Osteocyte (in vitro differentiated cells): ENCODE data around the gene ZNF22. TPM values are rescaled to one million over a fixed set of nuclear protein-coding genes. Genes with fewer than 3 reads are reported as not detected.

Experiments
- DNase-seq: peaks from one replicate; pipeline ENCODE4 v3.0.0; 2021; ENCODE audit warnings: mixed read lengths; ENCODE audit not compliant: unreplicated experiment; ENCODE audit errors: extremely low spot score
- H3K27ac Mint-ChIP-seq: one replicate; pipeline ENCODE4 v1.8.0; 2021; ENCODE audit warnings: mild to moderate bottlenecking, mixed read lengths; ENCODE audit not compliant: unreplicated experiment
- H3K27me3 Mint-ChIP-seq: one replicate; pipeline ENCODE4 v1.8.0; 2021; ENCODE audit warnings: mixed read lengths; ENCODE audit not compliant: unreplicated experiment
- H3K36me3 Mint-ChIP-seq: one replicate; pipeline ENCODE4 v1.8.0; 2021; ENCODE audit warnings: mixed read lengths; ENCODE audit not compliant: unreplicated experiment
- H3K4me1 Mint-ChIP-seq: one replicate; pipeline ENCODE4 v1.8.0; 2021; ENCODE audit warnings: mixed read lengths; ENCODE audit not compliant: unreplicated experiment
- H3K4me3 Mint-ChIP-seq: one replicate; pipeline ENCODE4 v1.8.0; 2021; ENCODE audit warnings: mild to moderate bottlenecking, moderate library complexity, mixed read lengths; ENCODE audit not compliant: unreplicated experiment
- H3K9me3 Mint-ChIP-seq: one replicate; pipeline ENCODE4 v1.8.0; 2021; ENCODE audit warnings: mixed read lengths; ENCODE audit not compliant: unreplicated experiment
- CTCF ChIP-seq: fragments of 200-600 bp; sonication (generic); IDR thresholded peaks from 2 replicates; pipeline ENCODE4 v1.5.0; 2021; ENCODE audit warnings: antibody characterized with exemption, mild to moderate bottlenecking, moderate library complexity
- total RNA-seq: library from RNA; stranded (reverse); gene quantifications from 2 replicates; pipeline ENCODE4 v1.2.1, GENCODE V29; 2021

ZNF22 gene
- total RNA-seq, 1 donor from 2014 or later = 23.4 TPM

- H3K4me3 Mint-ChIP-seq = peak within 1 kb of the TSS; percentile 82
- peaks cover 4% of the 10 kb centered on the region for H3K9me3 Mint-ChIP-seq
- H3K27me3 Mint-ChIP-seq = no peaks in the 10 kb centered on the region
- H3K27ac Mint-ChIP-seq = peak within 1 kb of the TSS; percentile 47
- DNase-seq = peak; percentile 92
- peaks cover 51% of the 10 kb centered on the region for H3K4me1 Mint-ChIP-seq
- no peak for TF ChIP-seq CTCF
- H3K36me3 Mint-ChIP-seq = peaks cover 8% of the 10 kb centered on the region
These were observed 41.3 kb upstream of the ZNF22 start, which contains the start of gene RASSF4 for GRCh38 chr10:44959247-44960087. RASSF4 (plus strand) TSS chr10:44959802; CDS start chr10:44970203, 10,401 bp downstream.

- DNase-seq = no peak
- Mint-ChIP-seq H3K27ac (peak overlapping the region; percentile 10), H3K27me3 (no peaks in the 10 kb centered on the region)
These were observed 40.6 kb upstream of the ZNF22 start for GRCh38 chr10:44960088-44960460.

GRCh38 chr10:44960482-44961229 lies 40.1 kb upstream of the ZNF22 start:
- no peak for TF ChIP-seq CTCF
- Mint-ChIP-seq H3K4me3 (peak overlapping the region; percentile 82), H3K4me1 (peaks cover 61% of the 10 kb centered on the region), H3K27me3 (no peaks in the 10 kb centered on the region), H3K27ac (peak overlapping the region; percentile 10), H3K9me3 (peaks cover 4% of the 10 kb centered on the region), H3K36me3 (peaks cover 7% of the 10 kb centered on the region)
- DNase-seq = peak; percentile 80

More at GRCh38 chr10:44960088-44960460, 40.6 kb upstream of the ZNF22 start:
- peaks cover 57% of the 10 kb centered on the region for H3K4me1 Mint-ChIP-seq
- H3K9me3 Mint-ChIP-seq = peaks cover 4% of the 10 kb centered on the region
- no peak for TF ChIP-seq CTCF
- peak overlapping the region; percentile 82 for H3K4me3 Mint-ChIP-seq
- H3K36me3 Mint-ChIP-seq = peaks cover 8% of the 10 kb centered on the region

GRCh38 chr10:44961230-44961571 lies 39.5 kb upstream of the ZNF22 start:
- H3K4me1 Mint-ChIP-seq = peaks cover 67% of the 10 kb centered on the region

More at GRCh38 chr10:44961230-44961571, 39.5 kb upstream of the ZNF22 start:
- H3K27me3 Mint-ChIP-seq = no peaks in the 10 kb centered on the region
- no peak overlapping the region for H3K27ac Mint-ChIP-seq
- H3K4me3 Mint-ChIP-seq = peak overlapping the region; percentile 1
- DNase-seq = no peak
- H3K36me3 Mint-ChIP-seq = peaks cover 2% of the 10 kb centered on the region
- peaks cover 4% of the 10 kb centered on the region for H3K9me3 Mint-ChIP-seq
- no peak for TF ChIP-seq CTCF
